ENCODE measurements around the gene GABRG3. TPM values are rescaled to one million over a fixed set of nuclear protein-coding genes. Genes with fewer than 3 reads are reported as not detected.

The GABRG3 gene
- total and polyA plus RNA-seq, 2 of the 4 experiments (the other 2 are of a cell fraction), result not detected

DNA sequence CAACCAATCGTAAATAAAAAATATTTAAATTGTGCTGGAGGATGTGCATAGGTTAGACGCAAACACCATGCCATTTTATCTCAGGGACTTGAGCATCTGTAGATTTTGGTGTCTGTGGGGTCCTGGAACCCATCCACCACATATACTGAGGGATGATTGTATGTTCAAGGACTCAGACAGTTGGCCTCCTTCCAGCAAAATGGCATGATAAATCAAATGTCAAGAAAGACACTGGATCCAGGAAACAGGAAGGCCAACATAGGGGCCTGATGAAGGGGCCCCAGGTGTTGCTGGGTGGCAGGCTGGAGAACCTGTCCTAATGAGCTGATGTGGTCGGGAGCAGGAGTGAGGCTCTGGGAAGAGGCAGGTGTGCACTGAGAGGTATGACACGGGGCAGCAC lies 289.5 kb downstream of the GABRG3 start:
- Histone ChIP-seq H4K8ac (ENCODE audit: low read depth in 2 of 2, low read length in 2 of 2) (no peak overlapping the region), H2AK9ac (replicated peaks; ENCODE audit: low read depth, low read length, poor library complexity) (no peak overlapping the region), H4K20me1 (ENCODE audit: insufficient read depth, low read length) (no peaks in the 10 kb centered on the region), H3K79me1 (ENCODE audit: low read depth in 1 of 2, low read length in 2 of 2) (no peaks in the 10 kb centered on the region), H3K56ac (ENCODE audit: extremely low read depth, insufficient read depth, low read length) (no peak overlapping the region), H3K18ac (ENCODE audit: low read depth, low read length) (no peak overlapping the region), H3K9me3 (ENCODE audit: control insufficient read depth, insufficient read depth, low read length) (peaks cover 14% of the 10 kb centered on the region), H2BK20ac (ENCODE audit: low read depth, low read length) (no peak overlapping the region), H2AFZ (replicated peaks; ENCODE audit: low read length, poor library complexity) (no peak overlapping the region), H2BK15ac (ENCODE audit: low read depth, low read length) (no peak overlapping the region), H3K4me3 (ENCODE audit: insufficient read depth, low read depth, low read length) (no peak overlapping the region), H3K4me1 (ENCODE audit: control insufficient read depth, insufficient read depth, low read length) (no peaks in the 10 kb centered on the region), H3K9ac (ENCODE audit: low read depth, low read length) (no peak overlapping the region), H2BK120ac (ENCODE audit: low read depth, low read length) (no peak overlapping the region), H4K5ac (ENCODE audit: low read depth, low read length) (no peak overlapping the region), H3K14ac (replicated peaks; ENCODE audit: low read depth, low read length) (no peak overlapping the region), H3K4ac (ENCODE audit: low read depth, low read length) (no peak overlapping the region), H4K91ac (ENCODE audit: insufficient read depth, low read depth, low read length) (no peak overlapping the region), H3K27me3 (ENCODE audit: control insufficient read depth, insufficient read depth, low read length) (no peaks in the 10 kb centered on the region), H3K36me3 (ENCODE audit: control insufficient read depth, insufficient read depth, low read length) (no peaks in the 10 kb centered on the region), H3K27ac (ENCODE audit: insufficient read depth, low read length) (no peak overlapping the region), H3K23ac (ENCODE audit: low read depth, low read length) (no peak overlapping the region), H2AK5ac (ENCODE audit: low read depth, low read length) (no peak overlapping the region), H3K9me1 (ENCODE audit: insufficient read depth, low read length) (no peaks in the 10 kb centered on the region), H3K4me2 (ENCODE audit: low read depth, low read length) (no peak overlapping the region), H2BK5ac (ENCODE audit: low read depth, low read length, poor library complexity, severe bottlenecking) (no peak overlapping the region)
- no peak for ATAC-seq (ENCODE audit: low read depth)
- ChIA-PET POLR2A (ENCODE audit: unreplicated experiment) (no interaction called here), CTCF (no interaction called here)
- no CpG with 5 or more reads among the region's 4 CpGs for WGBS, 2 experiments (ENCODE audit: extremely low coverage in 2 of 2, insufficient read length in 1 of 2)
- intact Hi-C loops (cut with micrococcal nuclease), result no loop called here
- no TSS peak for BruUV-seq (replicated peaks)
- no peak for DNase-seq
- dilution Hi-C loops (cut with HindIII; ENCODE audit: low sequenced_read_pairs, unreplicated experiment), result no loop called here
- in situ Hi-C loops (cut with MboI; ENCODE audit: low sequenced_read_pairs), result no loop called here
- no peak for TF ChIP-seq CEBPB (IDR thresholded peaks at IDR 0.05; ENCODE audit: low read depth, low read length)
- no peak for TF ChIP-seq NFE2L2 (IDR thresholded peaks at IDR 0.05; ENCODE audit: low read depth, low read length)
- TF ChIP-seq RCOR1 (IDR thresholded peaks at IDR 0.05; ENCODE audit: insufficient replicate concordance, low read length), result no peak
- TF ChIP-seq, protein P1, sequence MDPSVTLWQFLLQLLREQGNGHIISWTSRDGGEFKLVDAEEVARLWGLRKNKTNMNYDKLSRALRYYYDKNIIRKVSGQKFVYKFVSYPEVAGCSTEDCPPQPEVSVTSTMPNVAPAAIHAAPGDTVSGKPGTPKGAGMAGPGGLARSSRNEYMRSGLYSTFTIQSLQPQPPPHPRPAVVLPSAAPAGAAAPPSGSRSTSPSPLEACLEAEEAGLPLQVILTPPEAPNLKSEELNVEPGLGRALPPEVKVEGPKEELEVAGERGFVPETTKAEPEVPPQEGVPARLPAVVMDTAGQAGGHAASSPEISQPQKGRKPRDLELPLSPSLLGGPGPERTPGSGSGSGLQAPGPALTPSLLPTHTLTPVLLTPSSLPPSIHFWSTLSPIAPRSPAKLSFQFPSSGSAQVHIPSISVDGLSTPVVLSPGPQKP (IDR thresholded peaks at IDR 0.05; ENCODE audit: borderline replicate concordance, low read depth, low read length), result no peak
- no peak for TF ChIP-seq POLR2A (IDR thresholded peaks at IDR 0.05; ENCODE audit: low read depth, low read length)
- TF ChIP-seq CHD1 (IDR thresholded peaks at IDR 0.05; ENCODE audit: low read depth, low read length), result no peak
- no peak for TF ChIP-seq USF2 (IDR thresholded peaks at IDR 0.05; ENCODE audit: low read depth, low read length)
- TF ChIP-seq FOS (IDR thresholded peaks at IDR 0.05; ENCODE audit: low read depth, low read length), result no peak
- TF ChIP-seq MAFK (IDR thresholded peaks at IDR 0.05; ENCODE audit: low read depth, low read length), result no peak
- no peak for TF ChIP-seq BHLHE40 (IDR thresholded peaks at IDR 0.05; ENCODE audit: low read depth, low read length)
- TF ChIP-seq RFX5 (IDR thresholded peaks at IDR 0.05; ENCODE audit: low read depth, low read length), result no peak
- no peak for TF ChIP-seq RAD21 (IDR thresholded peaks at IDR 0.05; ENCODE audit: low read length)
- TF ChIP-seq, protein P2, sequence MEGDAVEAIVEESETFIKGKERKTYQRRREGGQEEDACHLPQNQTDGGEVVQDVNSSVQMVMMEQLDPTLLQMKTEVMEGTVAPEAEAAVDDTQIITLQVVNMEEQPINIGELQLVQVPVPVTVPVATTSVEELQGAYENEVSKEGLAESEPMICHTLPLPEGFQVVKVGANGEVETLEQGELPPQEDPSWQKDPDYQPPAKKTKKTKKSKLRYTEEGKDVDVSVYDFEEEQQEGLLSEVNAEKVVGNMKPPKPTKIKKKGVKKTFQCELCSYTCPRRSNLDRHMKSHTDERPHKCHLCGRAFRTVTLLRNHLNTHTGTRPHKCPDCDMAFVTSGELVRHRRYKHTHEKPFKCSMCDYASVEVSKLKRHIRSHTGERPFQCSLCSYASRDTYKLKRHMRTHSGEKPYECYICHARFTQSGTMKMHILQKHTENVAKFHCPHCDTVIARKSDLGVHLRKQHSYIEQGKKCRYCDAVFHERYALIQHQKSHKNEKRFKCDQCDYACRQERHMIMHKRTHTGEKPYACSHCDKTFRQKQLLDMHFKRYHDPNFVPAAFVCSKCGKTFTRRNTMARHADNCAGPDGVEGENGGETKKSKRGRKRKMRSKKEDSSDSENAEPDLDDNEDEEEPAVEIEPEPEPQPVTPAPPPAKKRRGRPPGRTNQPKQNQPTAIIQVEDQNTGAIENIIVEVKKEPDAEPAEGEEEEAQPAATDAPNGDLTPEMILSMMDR (conservative IDR thresholded peaks at IDR 0.05; ENCODE audit: low read depth, low read length), result no peak
- TF ChIP-seq MXI1 (IDR thresholded peaks at IDR 0.05; ENCODE audit: borderline replicate concordance, low read depth, low read length), result no peak
- no peak for TF ChIP-seq MAZ (IDR thresholded peaks at IDR 0.05; ENCODE audit: borderline replicate concordance, low read depth, low read length)
- no peak for TF ChIP-seq SMC3 (IDR thresholded peaks at IDR 0.05; ENCODE audit: low read depth, low read length)

All from IMR-90 (cell line).